HCEC 1CT (cell line): ENCODE measurements around the gene ARMC2.
"Not testable (repeated sequence)": the region's sequence is repeated elsewhere in the genome, so short reads cannot be mapped to it uniquely, and the experiment has no call there.

ENCODE experiments used
- DNase-seq: peaks from one replicate; pipeline ENCODE4 v3.0.0-alpha.2; 2017

The ARMC2 gene

GRCh38 chr6:108958900-108959770 lies 110.9 kb downstream of the ARMC2 start:
- DNase-seq: no peak

DNA sequence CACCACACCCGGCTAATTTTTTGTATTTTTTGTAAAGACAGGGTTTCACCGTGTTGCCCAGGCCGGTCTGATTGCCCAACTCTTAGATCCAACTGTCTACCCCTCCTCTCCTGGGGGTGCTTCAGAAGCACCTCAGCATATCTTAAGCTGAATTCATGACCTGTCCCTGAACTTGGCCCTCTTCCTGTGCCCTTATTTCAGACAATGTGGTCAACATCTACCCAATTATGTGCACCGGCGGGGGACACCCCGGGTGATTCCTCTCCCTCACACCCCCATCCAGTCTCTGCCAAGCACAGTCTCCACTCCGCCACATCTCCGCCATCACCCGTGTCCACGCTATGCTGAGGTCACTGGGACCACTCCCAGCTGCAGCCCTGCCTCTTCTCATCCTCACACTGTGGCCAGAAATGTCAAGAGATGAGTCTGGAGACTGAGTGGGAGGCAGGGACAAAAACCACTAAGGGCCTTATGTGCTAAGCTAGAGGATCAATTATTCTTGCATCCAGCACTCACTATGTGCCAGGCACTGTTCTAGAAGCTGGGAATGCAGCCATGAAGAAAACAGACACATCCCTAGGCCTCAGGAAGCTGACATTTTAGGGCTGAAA lies 111.9 kb downstream of the ARMC2 start:
- no peak for DNase-seq

GRCh38 chr6:108960601-108961000 lies 112.4 kb downstream of the ARMC2 start:
- no peak for DNase-seq

GRCh38 chr6:108961077-108961476 lies 112.9 kb downstream of the ARMC2 start:
- DNase-seq: no peak

DNA sequence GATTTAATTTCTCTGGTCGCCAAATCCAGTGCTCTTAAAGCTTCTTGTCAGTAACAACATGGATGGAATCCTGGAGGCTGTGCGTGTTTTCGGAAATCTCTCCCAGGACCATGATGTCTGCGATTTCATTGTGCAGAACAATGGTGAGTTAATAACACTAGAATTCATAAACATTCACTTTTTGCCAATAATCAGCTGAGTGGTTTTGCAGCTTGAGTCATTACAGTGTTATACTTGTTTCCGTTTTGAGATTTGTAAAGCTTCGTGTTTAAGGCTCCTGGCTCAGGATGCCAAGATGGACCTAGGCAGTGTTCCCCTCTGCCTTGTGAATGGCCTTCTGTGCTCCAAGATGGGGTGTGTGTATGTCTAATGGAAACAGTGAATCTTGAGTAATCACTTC lies 113.8 kb downstream of the ARMC2 start:
- DNase-seq: peak; percentile 83

DNA sequence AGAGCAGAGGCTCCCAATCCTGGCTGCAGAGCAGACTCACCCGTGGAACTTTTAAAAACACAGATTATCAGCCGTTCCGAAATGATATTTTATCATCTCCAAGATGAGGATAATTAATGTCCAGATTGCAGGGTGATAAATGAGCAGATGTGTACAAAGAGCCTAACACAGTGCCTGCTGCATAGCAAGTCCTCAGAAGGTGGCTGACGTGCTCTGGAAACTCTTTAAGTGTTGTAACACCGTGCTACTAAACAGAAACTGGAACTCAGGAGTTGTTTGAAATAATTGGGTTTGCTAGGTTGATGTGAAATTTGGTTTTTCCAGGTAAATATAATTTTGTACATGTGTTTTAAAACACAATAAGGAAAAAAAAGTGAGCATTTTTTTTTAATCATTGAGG lies 118.0 kb downstream of the ARMC2 start:
- no peak for DNase-seq

DNA sequence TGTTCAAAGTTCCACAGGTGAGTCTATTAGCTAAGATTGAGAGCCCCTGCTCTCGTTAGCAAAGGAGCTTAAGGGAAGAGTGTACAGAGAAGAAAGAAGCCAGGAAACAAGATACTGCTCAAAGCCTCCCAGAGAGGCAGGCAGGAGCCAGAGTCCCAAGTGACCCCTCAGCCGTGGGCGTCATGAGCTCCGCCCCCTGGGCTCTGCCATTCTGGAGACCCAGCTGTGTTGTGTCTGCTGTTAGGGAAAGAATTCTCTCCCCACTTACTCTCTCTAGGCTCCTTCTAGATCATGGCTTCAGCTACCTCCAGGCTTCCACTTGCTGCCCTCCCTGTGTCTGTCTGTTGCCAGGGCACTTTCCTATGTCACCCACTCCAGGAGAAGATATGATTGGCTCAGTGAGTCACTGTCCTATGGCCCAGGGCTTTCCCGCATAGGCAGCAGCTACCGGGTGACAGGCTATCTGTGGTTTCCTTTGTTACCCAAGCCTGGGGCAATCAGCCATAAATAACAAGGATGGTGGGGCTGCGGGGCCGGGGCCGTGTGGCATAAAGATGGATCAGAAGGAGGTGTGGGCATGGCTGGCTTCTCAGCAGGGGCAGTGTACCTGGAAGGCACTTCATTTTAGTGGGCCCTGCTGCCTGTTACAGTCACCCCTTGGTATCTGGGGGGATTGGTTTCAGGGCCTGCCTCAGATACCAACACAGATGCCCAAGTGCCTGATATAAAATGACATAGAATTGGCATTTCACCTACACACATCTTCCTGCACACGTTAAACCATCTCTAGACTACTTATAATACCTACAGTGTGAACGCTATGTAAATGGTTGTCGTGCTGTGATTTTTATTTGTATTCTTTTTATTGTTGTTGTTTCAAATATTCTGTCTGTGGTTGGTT lies 118.9 kb downstream of the ARMC2 start:
- no peak for DNase-seq

GRCh38 chr6:108968325-108969316 lies 120.4 kb downstream of the ARMC2 start:
- DNase-seq: no peak

GRCh38 chr6:108969776-108970175 lies 121.6 kb downstream of the ARMC2 start:
- no peak for DNase-seq

- no peak for DNase-seq
Measured at GRCh38 chr6:108974201-108974600, 126.0 kb downstream of the ARMC2 start.

GRCh38 chr6:108978638-108979037 lies 130.4 kb downstream of the ARMC2 start:
- not testable (repeated sequence) for DNase-seq

GRCh38 chr6:108982154-108983113 lies 134.2 kb downstream of the ARMC2 start:
- no peak for DNase-seq

DNA sequence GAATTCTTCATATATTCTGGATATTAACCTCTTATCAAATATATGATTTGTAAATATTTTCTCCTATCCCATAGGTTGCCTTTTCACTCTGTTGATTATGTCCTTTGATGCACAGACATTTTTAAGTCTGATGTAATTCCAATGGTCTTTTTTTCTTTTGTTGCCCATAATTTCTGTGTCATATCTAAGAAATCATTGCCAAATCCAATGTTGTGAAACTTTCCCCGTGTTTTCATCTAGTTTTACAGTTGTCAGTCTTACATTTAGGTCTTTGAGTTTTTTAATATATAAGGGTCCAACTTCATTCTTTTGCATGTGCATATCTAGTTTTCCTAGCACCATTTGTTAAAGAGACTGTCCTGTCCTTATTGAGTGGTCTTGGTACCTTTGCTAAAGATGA lies 134.9 kb downstream of the ARMC2 start:
- no peak for DNase-seq

- DNase-seq: no peak
Measured at GRCh38 chr6:108985301-108985700, 137.1 kb downstream of the ARMC2 start.

- DNase-seq: no peak
Measured at GRCh38 chr6:108987156-108987555, 138.9 kb downstream of the ARMC2 start.

- no peak for DNase-seq
Measured at GRCh38 chr6:108988296-108988695, 140.1 kb downstream of the ARMC2 start.

DNA sequence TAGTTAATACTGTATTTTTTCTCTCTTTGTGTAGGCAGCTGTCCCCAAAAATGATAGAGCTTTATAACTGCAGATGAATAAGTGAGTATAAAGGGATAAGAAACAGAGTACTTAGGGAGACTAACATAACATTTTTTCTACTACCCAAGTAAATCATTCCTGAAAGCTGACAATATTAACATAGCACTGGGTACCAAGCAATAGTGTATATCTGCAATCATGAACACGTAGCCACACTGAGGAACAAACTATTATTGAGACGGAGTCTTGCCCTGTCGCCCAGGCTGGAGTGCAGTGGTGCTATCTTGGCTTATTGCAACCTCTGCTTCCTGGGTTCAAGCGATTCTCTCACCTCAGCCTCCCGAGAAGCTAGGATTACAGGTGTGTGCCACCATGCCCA lies 140.5 kb downstream of the ARMC2 start:
- no peak for DNase-seq

DNA sequence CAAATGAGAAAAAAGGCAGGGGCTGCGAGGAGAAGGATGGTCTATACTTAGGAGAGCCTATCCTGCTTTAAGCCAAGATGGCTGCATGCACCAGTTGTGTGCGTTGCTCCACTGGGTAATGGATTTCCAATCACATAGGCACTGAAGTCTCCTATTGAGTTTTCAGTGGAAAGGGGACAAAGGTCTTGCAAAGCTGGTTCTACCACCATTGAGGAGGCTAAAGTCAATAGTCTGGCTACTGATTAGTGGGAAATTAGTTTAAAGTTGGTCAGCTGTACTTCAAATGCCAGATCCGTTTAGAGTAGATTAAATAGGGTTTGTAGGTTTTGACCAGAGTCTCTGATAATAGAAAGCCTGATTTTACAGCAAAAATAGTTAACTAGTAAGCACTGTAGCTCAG lies 141.5 kb downstream of the ARMC2 start:
- DNase-seq: no peak

DNA sequence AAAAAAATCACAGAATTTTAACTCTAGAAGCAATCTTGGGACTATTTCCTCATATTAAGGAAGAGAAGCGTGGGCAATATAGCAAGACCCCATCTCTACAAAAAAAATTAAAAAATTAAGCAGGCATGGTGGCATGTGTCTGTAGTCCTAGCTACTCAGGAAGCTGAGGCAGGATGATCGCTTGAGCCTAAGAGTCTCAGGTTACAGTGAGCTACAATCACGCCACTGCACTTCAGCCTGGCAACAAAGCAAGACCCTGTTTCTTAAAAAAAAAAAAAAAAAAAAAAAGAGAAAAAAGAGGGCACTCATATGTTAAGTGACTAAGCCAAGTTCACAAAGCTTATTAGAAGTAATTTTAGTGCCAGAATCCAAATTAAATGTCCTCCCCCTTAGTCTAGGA lies 145.7 kb downstream of the ARMC2 start:
- no peak for DNase-seq

GRCh38 chr6:108995296-108995695 lies 147.1 kb downstream of the ARMC2 start:
- no peak for DNase-seq

DNA sequence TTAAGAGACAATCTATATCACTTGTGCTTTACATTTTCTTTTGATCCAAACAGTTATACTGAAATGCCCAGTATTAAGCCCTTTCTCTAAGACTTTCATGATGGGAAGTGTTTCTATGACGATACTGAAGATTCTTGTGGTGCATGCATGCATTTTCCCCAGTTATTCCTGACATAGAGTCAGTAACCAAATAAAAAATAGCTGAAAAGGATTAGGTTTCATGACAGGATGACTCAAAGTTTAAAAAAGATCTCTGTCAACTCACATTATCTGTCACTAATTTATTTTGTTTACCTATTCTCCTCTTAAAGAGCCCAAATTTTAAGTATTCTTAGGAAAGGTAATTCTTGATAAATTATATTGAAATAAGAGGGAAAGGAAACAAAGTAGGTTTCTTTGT lies 148.0 kb downstream of the ARMC2 start:
- DNase-seq: no peak
